ENCODE results near the gene SPEM2. TPM values are rescaled to one million over a fixed set of nuclear protein-coding genes. Genes with fewer than 3 reads are reported as not detected.

The SPEM2 gene
- total RNA-seq, 1 experiment from 2014 or later, result not detected

- Histone ChIP-seq H4K20me1 (ENCODE audit: low read length) (no peaks in the 10 kb centered on the region), H3K4me1 (ENCODE audit: insufficient read depth, low read length) (no peaks in the 10 kb centered on the region), H3K27ac (ENCODE audit: low read length) (no peak overlapping the region), H3K9me3 (ENCODE audit: low read length) (no peaks in the 10 kb centered on the region), H3K4me2 (ENCODE audit: low read length) (no peak overlapping the region), H2AFZ (ENCODE audit: low read length) (no peak overlapping the region), H3K9me2 (replicated peaks; ENCODE audit: low read length) (no peaks in the 10 kb centered on the region), H3K27me3 (ENCODE audit: low read length) (no peaks in the 10 kb centered on the region), H3K9ac (ENCODE audit: low read length) (no peak overlapping the region), H3F3A (ENCODE audit: low read length, unreplicated experiment) (no peaks in the 10 kb centered on the region), H3K4me3 (ENCODE audit: low read length) (no peak overlapping the region), H3K36me3 (ENCODE audit: low read depth, low read length) (no peaks in the 10 kb centered on the region), H3K79me2 (ENCODE audit: low read length) (no peaks in the 10 kb centered on the region)
- POLR2A ChIA-PET (ENCODE audit: unreplicated experiment), result no interaction called here
- no peak for TF ChIP-seq EZH2 (IDR thresholded peaks at IDR 0.05; ENCODE audit: low read length, unreplicated experiment)
- TF ChIP-seq, protein P1, sequence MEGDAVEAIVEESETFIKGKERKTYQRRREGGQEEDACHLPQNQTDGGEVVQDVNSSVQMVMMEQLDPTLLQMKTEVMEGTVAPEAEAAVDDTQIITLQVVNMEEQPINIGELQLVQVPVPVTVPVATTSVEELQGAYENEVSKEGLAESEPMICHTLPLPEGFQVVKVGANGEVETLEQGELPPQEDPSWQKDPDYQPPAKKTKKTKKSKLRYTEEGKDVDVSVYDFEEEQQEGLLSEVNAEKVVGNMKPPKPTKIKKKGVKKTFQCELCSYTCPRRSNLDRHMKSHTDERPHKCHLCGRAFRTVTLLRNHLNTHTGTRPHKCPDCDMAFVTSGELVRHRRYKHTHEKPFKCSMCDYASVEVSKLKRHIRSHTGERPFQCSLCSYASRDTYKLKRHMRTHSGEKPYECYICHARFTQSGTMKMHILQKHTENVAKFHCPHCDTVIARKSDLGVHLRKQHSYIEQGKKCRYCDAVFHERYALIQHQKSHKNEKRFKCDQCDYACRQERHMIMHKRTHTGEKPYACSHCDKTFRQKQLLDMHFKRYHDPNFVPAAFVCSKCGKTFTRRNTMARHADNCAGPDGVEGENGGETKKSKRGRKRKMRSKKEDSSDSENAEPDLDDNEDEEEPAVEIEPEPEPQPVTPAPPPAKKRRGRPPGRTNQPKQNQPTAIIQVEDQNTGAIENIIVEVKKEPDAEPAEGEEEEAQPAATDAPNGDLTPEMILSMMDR (conservative IDR thresholded peaks at IDR 0.05; ENCODE audit: low read depth, low read length), result no peak
- TF ChIP-seq EZH2phosphoT487 (IDR thresholded peaks at IDR 0.05; ENCODE audit: borderline replicate concordance, low read length), result no peak
- DNase-seq (no peak), ATAC-seq (no peak)
- CTCF ChIA-PET, result no interaction called here
- no TSS peak for BruUV-seq (replicated peaks)
- intact Hi-C loops (cut with micrococcal nuclease), result no loop called here
Measured at GRCh38 chr17:7411427-7411750, 14.0 kb upstream of the SPEM2 start.

DNA sequence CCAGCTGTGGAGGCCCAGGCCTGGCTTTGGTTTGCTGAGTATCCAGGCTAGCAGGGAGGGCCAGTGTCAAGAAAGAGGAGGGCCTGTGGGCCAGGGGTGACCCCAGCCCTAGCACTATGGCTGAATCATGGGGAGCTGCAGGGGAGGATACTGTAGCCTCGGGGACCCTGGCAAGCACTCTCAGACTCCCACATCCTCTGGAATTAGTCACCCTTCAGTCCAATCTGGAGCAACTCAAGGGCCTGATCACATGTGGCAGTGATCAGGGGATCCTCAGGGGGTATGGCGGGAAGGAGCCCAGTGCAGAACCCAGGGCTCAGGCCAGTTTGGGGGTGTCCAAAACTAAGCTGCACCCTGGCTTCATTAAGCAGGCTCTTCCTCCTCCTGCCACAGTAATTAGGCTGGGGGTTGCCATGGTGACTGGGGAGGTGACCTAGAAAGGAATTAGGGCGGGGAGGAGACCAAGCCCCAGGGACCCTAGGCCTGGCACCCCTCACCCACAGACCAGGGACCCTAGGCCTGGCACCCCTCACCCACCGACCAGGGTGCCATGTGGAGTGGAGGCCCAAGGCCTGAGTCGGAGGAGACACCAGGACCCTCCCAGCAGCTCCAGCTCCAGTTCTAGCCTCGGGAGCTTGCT is 11.9 kb upstream of the SPEM2 start:
- Histone ChIP-seq H3K27ac (ENCODE audit: low read length) (no peak overlapping the region), H3K9me2 (replicated peaks; ENCODE audit: low read length) (no peaks in the 10 kb centered on the region), H3K4me3 (ENCODE audit: low read length) (no peak overlapping the region), H2AFZ (ENCODE audit: low read length) (no peak overlapping the region), H3K27me3 (ENCODE audit: low read length) (no peaks in the 10 kb centered on the region), H3K4me1 (ENCODE audit: insufficient read depth, low read length) (no peaks in the 10 kb centered on the region), H3K79me2 (ENCODE audit: low read length) (no peaks in the 10 kb centered on the region), H3K36me3 (ENCODE audit: low read depth, low read length) (no peaks in the 10 kb centered on the region), H3K4me2 (ENCODE audit: low read length) (no peak overlapping the region), H3K9ac (ENCODE audit: low read length) (no peak overlapping the region), H3F3A (ENCODE audit: low read length, unreplicated experiment) (no peaks in the 10 kb centered on the region), H3K9me3 (ENCODE audit: low read length) (no peaks in the 10 kb centered on the region), H4K20me1 (ENCODE audit: low read length) (no peaks in the 10 kb centered on the region)
- no peak for ATAC-seq
- ChIA-PET POLR2A (ENCODE audit: unreplicated experiment) (no interaction called here), CTCF (no interaction called here)
- peak; percentile 21 for DNase-seq
- intact Hi-C loops (cut with micrococcal nuclease), result no loop called here
- TF ChIP-seq EZH2 (IDR thresholded peaks at IDR 0.05; ENCODE audit: low read length, unreplicated experiment), result no peak
- no peak for TF ChIP-seq EZH2phosphoT487 (IDR thresholded peaks at IDR 0.05; ENCODE audit: borderline replicate concordance, low read length)
- TF ChIP-seq, protein P1 (conservative IDR thresholded peaks at IDR 0.05; ENCODE audit: low read depth, low read length), result no peak
- no TSS peak for BruUV-seq (replicated peaks)

- H3K27me3 ChIP-seq (ENCODE audit: low read length), result no peaks in the 10 kb centered on the region
- ATAC-seq (no peak), DNase-seq (no peak)
- no peaks in the 10 kb centered on the region for H4K20me1 ChIP-seq (ENCODE audit: low read length)
- H3K36me3 ChIP-seq (ENCODE audit: low read depth, low read length), result no peaks in the 10 kb centered on the region
- TF ChIP-seq EZH2phosphoT487 (IDR thresholded peaks at IDR 0.05; ENCODE audit: borderline replicate concordance, low read length) (no peak), EZH2 (IDR thresholded peaks at IDR 0.05; ENCODE audit: low read length, unreplicated experiment) (no peak)
- TF ChIP-seq, protein P1 (conservative IDR thresholded peaks at IDR 0.05; ENCODE audit: low read depth, low read length), result no peak
- intact Hi-C loops (cut with micrococcal nuclease), result no loop called here
- H3K4me2 ChIP-seq (ENCODE audit: low read length), result no peak overlapping the region
- H3K9ac ChIP-seq (ENCODE audit: low read length), result no peak overlapping the region
- no peaks in the 10 kb centered on the region for H3F3A ChIP-seq (ENCODE audit: low read length, unreplicated experiment)
- BruUV-seq (replicated peaks), result no TSS peak
- H3K9me2 ChIP-seq (replicated peaks; ENCODE audit: low read length), result no peaks in the 10 kb centered on the region
- H3K4me3 ChIP-seq (ENCODE audit: low read length), result no peak overlapping the region
- ChIA-PET CTCF (no interaction called here), POLR2A (ENCODE audit: unreplicated experiment) (no interaction called here)
- no peaks in the 10 kb centered on the region for H3K9me3 ChIP-seq (ENCODE audit: low read length)
- H3K79me2 ChIP-seq (ENCODE audit: low read length), result no peaks in the 10 kb centered on the region
- H3K4me1 ChIP-seq (ENCODE audit: insufficient read depth, low read length), result no peaks in the 10 kb centered on the region
- H2AFZ ChIP-seq (ENCODE audit: low read length), result no peak overlapping the region
- H3K27ac ChIP-seq (ENCODE audit: low read length), result no peak overlapping the region
Measured at GRCh38 chr17:7414837-7415236, 10.6 kb upstream of the SPEM2 start.
